Panc1 (cell line): Measurements from ENCODE around the gene KDM3B. TPM values are rescaled to one million over a fixed set of nuclear protein-coding genes. Genes with fewer than 3 reads are reported as not detected.
A peak's percentile ranks its signal among the peaks of the same experiment; 100 is the strongest.

ENCODE experiments used
- ATAC-seq: fragments of 200-7000 bp; cut with Tn5 transposase; 2 replicates; pipeline ENCODE4 v1.9.1; 2020; ENCODE audit warnings: mild to moderate bottlenecking, moderate library complexity
- BruUV-seq: library from RNA; stranded (reverse); fragments of 400-500 nt; replicated peaks from 2 replicates; lab custom pipeline; 2021; lab: Mats Ljungman, UMichigan
- CTCF ChIA-PET: fragments of 300-600 bp; sonication (Branson Sonifier 250); formaldehyde crosslinking; loops from one replicate; lab custom pipeline; 2022; ENCODE audit warnings: antibody characterized with exemption; lab: Charles Lee
- POLR2A ChIA-PET: fragments of 300-600 bp; sonication (Branson Sonifier 250); formaldehyde crosslinking; loops from one replicate; lab custom pipeline; 2022; ENCODE audit warnings: antibody characterized with exemption; lab: Charles Lee
- DNase-seq: peaks from one replicate; pipeline ENCODE4 v3.0.0-alpha.2; 2010; ENCODE audit warnings: low read depth, low spot score
- H3K27ac ChIP-seq: 2 replicates; pipeline ENCODE4 v1.5.1; 2011; ENCODE audit warnings: mild to moderate bottlenecking, low read length, inconsistent platforms
- H3K27me3 ChIP-seq: fragments of 200-500 bp; sonication (Bioruptor generic); 2 replicates; pipeline ENCODE4 v1.6.0; 2014; ENCODE audit warnings: low read length, inconsistent platforms; ENCODE audit not compliant: control insufficient read depth, insufficient read depth
- H3K36me3 ChIP-seq: fragments of 200-500 bp; sonication (Bioruptor generic); 2 replicates; pipeline ENCODE4 v1.5.1; 2014; ENCODE audit warnings: inconsistent platforms, mild to moderate bottlenecking, low read length, moderate library complexity; ENCODE audit not compliant: control insufficient read depth, insufficient read depth
- H3K4me1 ChIP-seq: 2 replicates; pipeline ENCODE4 v1.5.1; 2011; ENCODE audit warnings: inconsistent platforms, mild to moderate bottlenecking, low read length, moderate library complexity; ENCODE audit not compliant: control insufficient read depth, insufficient read depth
- H3K4me3 ChIP-seq, 2 experiments: 2 replicates each; pipeline ENCODE4 v1.5.1; 2011 to 2012; ENCODE audit warnings: low read depth in 2 of 2, low read length in 2 of 2, mild to moderate bottlenecking in 2 of 2, inconsistent platforms in 1 of 2, moderate library complexity in 1 of 2
- H3K9me3 ChIP-seq: fragments of 200-500 bp; sonication (Bioruptor generic); 2 replicates; pipeline ENCODE4 v1.5.1; 2014; ENCODE audit warnings: low read depth, mild to moderate bottlenecking, inconsistent platforms, low read length, moderate library complexity; ENCODE audit not compliant: control insufficient read depth, insufficient read depth
- CTCF ChIP-seq: fragments of 450-650 bp; IDR thresholded peaks from 2 replicates; pipeline ENCODE4 v1.5.1; 2017; ENCODE audit warnings: mild to moderate bottlenecking
- POLR2AphosphoS5 ChIP-seq: IDR thresholded peaks from 2 replicates; pipeline ENCODE4 v1.6.1; 2012; ENCODE audit warnings: mild to moderate bottlenecking, low read depth, low read length, moderate library complexity
- REST ChIP-seq, 2 experiments: IDR thresholded peaks; 2 replicates each; pipeline ENCODE4 v1.6.1; 2011 to 2012; ENCODE audit warnings: low read depth in 2 of 2, control low read depth in 1 of 2, low read length in 1 of 2, mild to moderate bottlenecking in 1 of 2, moderate library complexity in 1 of 2; ENCODE audit not compliant: insufficient read depth in 1 of 2
- SIN3A ChIP-seq: IDR thresholded peaks from 2 replicates; pipeline ENCODE4 v1.6.1; 2012; ENCODE audit warnings: low read depth, mild to moderate bottlenecking, low read length, moderate library complexity, borderline replicate concordance; ENCODE audit not compliant: insufficient read depth
- TCF7L2 ChIP-seq: IDR thresholded peaks from 2 replicates; pipeline ENCODE4 v1.6.1; 2011; ENCODE audit warnings: mild to moderate bottlenecking, low read depth, low read length, inconsistent platforms
- in situ Hi-C: cut with HindIII; loops from 2 replicates; pipeline ENCODE4 v1.10.0; 2016; ENCODE audit warnings: low sequenced_read_pairs, low pct_unique_long_range_greater_than_20kb
- intact Hi-C: fragments of 100-400 bp; cut with micrococcal nuclease; formaldehyde crosslinking; loops from one replicate; pipeline ENCODE4 v1.10.0; 2022; ENCODE audit not compliant: unreplicated experiment
- total RNA-seq: library from RNA; stranded (reverse); gene quantifications from one replicate; pipeline ENCODE4 v1.2.1, GENCODE V29; 2021; ENCODE audit not compliant: unreplicated experiment

KDM3B gene
- total RNA-seq, 1 experiment from 2014 or later = 65.0 TPM

GRCh38 chr5:138360941-138361452 is 8.5 kb downstream of the KDM3B start:
- no peaks in the 10 kb centered on the region for H3K9me3 ChIP-seq
- no peak for TF ChIP-seq TCF7L2
- TF ChIP-seq SIN3A = no peak
- no peak overlapping the region for H3K27ac ChIP-seq
- ChIA-PET CTCF (no interaction called here), POLR2A (no interaction called here)
- no peaks in the 10 kb centered on the region for H3K27me3 ChIP-seq
- no peaks in the 10 kb centered on the region for H3K36me3 ChIP-seq
- intact Hi-C loops = no loop called here
- in situ Hi-C loops = no loop called here
- BruUV-seq = TSS peak; percentile 16
- H3K4me1 ChIP-seq = 0 out of 2 replicates have a peak, but pooled peaks cover 2% of the 10 kb centered on the region
- DNase-seq (no peak), ATAC-seq (no peak)
- no peak overlapping the region for H3K4me3 ChIP-seq

GRCh38 chr5:138364576-138364975 is 12.1 kb downstream of the KDM3B start:
- Histone ChIP-seq H3K36me3 (no peaks in the 10 kb centered on the region), H3K27ac (no peak overlapping the region), H3K27me3 (no peaks in the 10 kb centered on the region), H3K9me3 (no peaks in the 10 kb centered on the region), H3K4me1 (peaks cover 10% of the 10 kb centered on the region; the same call in 1 of the 2 replicates), H3K4me3 (no peak overlapping the region)
- DNase-seq (no peak), ATAC-seq (no peak)
- ChIA-PET POLR2A (no interaction called here), CTCF (no interaction called here)
- in situ Hi-C loops (no loop called here), intact Hi-C loops (no loop called here)
- no TSS peak for BruUV-seq
- TF ChIP-seq CTCF (no peak), SIN3A (no peak)

GRCh38 chr5:138366632-138367382 is 14.3 kb downstream of the KDM3B start:
- DNase-seq (no peak), ATAC-seq (peak; percentile 46; the same call in 1 of the 2 replicates)
- peaks cover 8% of the 10 kb centered on the region; the same call in 1 of the 2 replicates for H3K4me1 ChIP-seq
- no TSS peak for BruUV-seq
- intact Hi-C loops = no loop called here
- H3K36me3 ChIP-seq = no peaks in the 10 kb centered on the region
- CTCF ChIA-PET = no interaction called here
- TF ChIP-seq POLR2AphosphoS5 = no peak
- TF ChIP-seq REST (IDR thresholded peaks at IDR 0.05; ENCODE audit: insufficient read depth in 1 of 2, low read depth in 2 of 2, low read length in 1 of 2) = no peak
- no peak for TF ChIP-seq SIN3A
- no peak for TF ChIP-seq TCF7L2
- TF ChIP-seq CTCF = no peak
- H3K27me3 ChIP-seq = no peaks in the 10 kb centered on the region
- no peaks in the 10 kb centered on the region for H3K9me3 ChIP-seq
- POLR2A ChIA-PET = interaction anchor here (0.6 kb wide), 1 partner anchor 38 kb away, joined by 5 read pairs; no protein-coding TSS in a partner anchor
- in situ Hi-C loops = no loop called here
- H3K4me3 ChIP-seq = no peak overlapping the region
- no peak overlapping the region for H3K27ac ChIP-seq
